Heart left ventricle (tissue), 16 donors: ENCODE measurements around the gene C7orf25. TPM values are rescaled to one million over a fixed set of nuclear protein-coding genes. Genes with fewer than 3 reads are reported as not detected.

Experiments
- ATAC-seq, 4 donors: fragments of 200-7000 bp; cut with Tn5 transposase; one replicate each; pipeline ENCODE4 v1.9.1; 2020 to 2022; ENCODE audit warnings: moderate library complexity in 4 of 4, mild to moderate bottlenecking in 3 of 4, moderate number of reproducible peaks in 1 of 4
- DNase-seq, 5 donors: peaks; one replicate each; pipeline ENCODE4 v3.0.0-alpha.2; 2020
- H3K27ac ChIP-seq, 12 donors: fragments of 200-600 bp; sonication (generic) in 4 of 12; one replicate each; pipeline versions ENCODE4 v1.5.0 to v1.8.0; 2016 to 2022; ENCODE audit warnings: mild to moderate bottlenecking in 2 of 12
- H3K27me3 ChIP-seq, 9 donors: fragments of 200-600 bp; sonication (generic) in 2 of 9; one replicate each; pipeline versions ENCODE4 v1.5.1 to v1.8.0; 2016 to 2022; ENCODE audit warnings: mild to moderate bottlenecking in 3 of 9
- H3K36me3 ChIP-seq, 9 donors: fragments of 200-600 bp; sonication (generic) in 2 of 9; one replicate each; pipeline versions ENCODE4 v1.5.0 to v1.8.0; 2018 to 2022; ENCODE audit warnings: mild to moderate bottlenecking in 2 of 9
- H3K4me1 ChIP-seq, 12 donors: fragments of 200-600 bp; sonication (generic) in 4 of 12; one replicate each; pipeline versions ENCODE4 v1.5.0 to v1.8.0; 2016 to 2022; ENCODE audit warnings: mild to moderate bottlenecking in 3 of 12
- H3K4me3 ChIP-seq, 12 donors: fragments of 200-600 bp; sonication (generic) in 4 of 12; one replicate each; pipeline versions ENCODE4 v1.5.0 to v1.8.0; 2017 to 2022; ENCODE audit warnings: mild to moderate bottlenecking in 9 of 12, moderate library complexity in 4 of 12
- H3K9me3 ChIP-seq, 12 donors: fragments of 200-600 bp; sonication (generic) in 4 of 12; one replicate each; pipeline versions ENCODE4 v1.5.0 to v1.8.0; 2016 to 2022; ENCODE audit warnings: mild to moderate bottlenecking in 1 of 12
- POLR2A ChIP-seq, 2 donors: fragments of 450-650 bp; IDR thresholded peaks; one replicate each; pipeline ENCODE4 v1.6.1; 2017; ENCODE audit warnings: antibody characterized with exemption in 2 of 2, mild to moderate bottlenecking in 2 of 2, moderate library complexity in 2 of 2
- WGBS, 4 donors: extraction: QIAGEN DNeasy Blood & Tissue Kit in 2 of 4; methylation state at CpG; one replicate each; pipeline versions ENCODE4 v1.1.5 to v1.1.7; 2013 to 2018; 5-methylcytosine and 5-hydroxymethylcytosine counted together
- intact Hi-C, 10 donors: fragments of 100-400 bp; cut with DNase I; formaldehyde crosslinking; loops; one replicate each; pipeline versions ENCODE4 v1.11.1 to v1.14.2; 2022
- polyA plus RNA-seq, 2 donors: library from polyadenylated mRNA; stranded (reverse); fragments of 200-250 nt; gene quantifications; one replicate each; pipeline ENCODE4 v1.2.3, GENCODE V29; 2013
- total RNA-seq, 9 donors: library from RNA; depleted of rRNA in 2 of 9; stranded (reverse); fragments of >200 nt in 2 of 9; fragmentation: NEBNext Ultra II Directional in 3 of 9; extraction: Animal tissue kit (Norgen Biotek cat#: 25700) in 3 of 9; gene quantifications; one replicate each; pipeline versions ENCODE4 v1.1.0 to v1.2.4, GENCODE V29; 2016 to 2023
- TF ChIP-seq, protein P1 (sequence below), 12 donors: fragments of 200-600 bp; sonication (generic) in 4 of 12; IDR thresholded peaks; one replicate each; pipeline versions ENCODE4 v1.5.0 to v1.8.0; 2018 to 2022; ENCODE audit warnings: antibody characterized with exemption in 12 of 12, mild to moderate bottlenecking in 5 of 12
- donor health status: ischemic (EF 13 %, LVEDD 7.1; RV severe dilation, severe dysfunction).
- donor health status: healthy with polysubstance abuse.
- donor health status: DM: no; HTN: yes; CAD: no.
- donor health status: DM: no; HTN: no; CAD: no.
- donor health status: ischemic (EF 25% LVEDD 6.9; RV normal size, moderate dysfunction).
- donor health status: ischemic (EF 25% LVEDD 5.7; RV mildly dilated, moderate dysfunction).
- donor health status: healthy.
- donor health status: DM: yes; HTN: yes; CAD: no.
- donor health status: ischemic (EF 35%, LVEDD 5.7; RV mildly dilated, moderate dysfunction).
- donor health status: nonischemic (EF 11% LVEDD 7.7; RV severe dilation, severe dysfunction).
- donor health status: DM: yes; HTN: yes; CAD: no.
- donor health status: PGD.
- donor health status: ischemic (EF 29% LVEDD 5.4; RV normal size, mild dysfunction).
- donor health status: nonischemic (EF 23%, LVEDD 6.1; RV moderate dilation, normal function).

C7orf25 gene
- total and polyA plus RNA-seq, 11 donors, result 1.8 to 9.1 (median 4.9) TPM

DNA sequence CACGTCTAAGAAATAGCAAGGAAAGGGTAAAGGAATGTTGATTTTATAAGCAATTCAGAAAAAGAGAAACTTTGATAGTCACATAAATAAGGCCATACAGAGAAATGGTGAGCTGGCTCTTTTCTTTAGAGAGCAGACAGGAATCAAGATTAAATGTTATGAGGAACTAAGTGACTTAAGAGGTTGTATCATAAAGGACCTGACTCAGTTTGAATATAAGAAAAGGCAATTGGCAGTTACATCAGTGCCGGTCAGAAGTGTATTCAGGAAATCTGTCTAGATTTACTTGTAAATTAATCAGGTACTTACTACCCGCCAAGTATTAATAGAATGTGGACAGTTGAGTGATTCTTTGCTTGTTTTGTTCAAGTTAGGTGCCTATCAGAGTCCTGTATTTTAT is 22.4 kb upstream of the C7orf25 start:
- Histone ChIP-seq H3K4me3 (no peak overlapping the region), H3K9me3 (no peaks in the 10 kb centered on the region), H3K4me1 (peaks cover 6 to 47% (median 33%) of the 10 kb centered on the region in 12 donors), H3K27ac (no peak overlapping the region), H3K27me3 (no peaks in the 10 kb centered on the region), H3K36me3 (peaks cover 0 to 46% (median 44%) of the 10 kb centered on the region in 9 donors)
- TF ChIP-seq POLR2A (IDR thresholded peaks at IDR 0.05), result no peak
- TF ChIP-seq, protein P1, sequence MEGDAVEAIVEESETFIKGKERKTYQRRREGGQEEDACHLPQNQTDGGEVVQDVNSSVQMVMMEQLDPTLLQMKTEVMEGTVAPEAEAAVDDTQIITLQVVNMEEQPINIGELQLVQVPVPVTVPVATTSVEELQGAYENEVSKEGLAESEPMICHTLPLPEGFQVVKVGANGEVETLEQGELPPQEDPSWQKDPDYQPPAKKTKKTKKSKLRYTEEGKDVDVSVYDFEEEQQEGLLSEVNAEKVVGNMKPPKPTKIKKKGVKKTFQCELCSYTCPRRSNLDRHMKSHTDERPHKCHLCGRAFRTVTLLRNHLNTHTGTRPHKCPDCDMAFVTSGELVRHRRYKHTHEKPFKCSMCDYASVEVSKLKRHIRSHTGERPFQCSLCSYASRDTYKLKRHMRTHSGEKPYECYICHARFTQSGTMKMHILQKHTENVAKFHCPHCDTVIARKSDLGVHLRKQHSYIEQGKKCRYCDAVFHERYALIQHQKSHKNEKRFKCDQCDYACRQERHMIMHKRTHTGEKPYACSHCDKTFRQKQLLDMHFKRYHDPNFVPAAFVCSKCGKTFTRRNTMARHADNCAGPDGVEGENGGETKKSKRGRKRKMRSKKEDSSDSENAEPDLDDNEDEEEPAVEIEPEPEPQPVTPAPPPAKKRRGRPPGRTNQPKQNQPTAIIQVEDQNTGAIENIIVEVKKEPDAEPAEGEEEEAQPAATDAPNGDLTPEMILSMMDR (IDR thresholded peaks at IDR 0.05), result no peak
- intact Hi-C loops, result loop anchor here in 4 of 10 donors (10.0 kb wide), 3 partner anchors 521 to 901 kb away; partner anchors contain the start of gene COA1 (in 2 of the 4)
- DNase-seq, result no peak
- ATAC-seq, result no peak
- WGBS, 4 donors, result 80 to 92% (median 88%) methylated on average over 3 of the region's 3 CpGs

DNA sequence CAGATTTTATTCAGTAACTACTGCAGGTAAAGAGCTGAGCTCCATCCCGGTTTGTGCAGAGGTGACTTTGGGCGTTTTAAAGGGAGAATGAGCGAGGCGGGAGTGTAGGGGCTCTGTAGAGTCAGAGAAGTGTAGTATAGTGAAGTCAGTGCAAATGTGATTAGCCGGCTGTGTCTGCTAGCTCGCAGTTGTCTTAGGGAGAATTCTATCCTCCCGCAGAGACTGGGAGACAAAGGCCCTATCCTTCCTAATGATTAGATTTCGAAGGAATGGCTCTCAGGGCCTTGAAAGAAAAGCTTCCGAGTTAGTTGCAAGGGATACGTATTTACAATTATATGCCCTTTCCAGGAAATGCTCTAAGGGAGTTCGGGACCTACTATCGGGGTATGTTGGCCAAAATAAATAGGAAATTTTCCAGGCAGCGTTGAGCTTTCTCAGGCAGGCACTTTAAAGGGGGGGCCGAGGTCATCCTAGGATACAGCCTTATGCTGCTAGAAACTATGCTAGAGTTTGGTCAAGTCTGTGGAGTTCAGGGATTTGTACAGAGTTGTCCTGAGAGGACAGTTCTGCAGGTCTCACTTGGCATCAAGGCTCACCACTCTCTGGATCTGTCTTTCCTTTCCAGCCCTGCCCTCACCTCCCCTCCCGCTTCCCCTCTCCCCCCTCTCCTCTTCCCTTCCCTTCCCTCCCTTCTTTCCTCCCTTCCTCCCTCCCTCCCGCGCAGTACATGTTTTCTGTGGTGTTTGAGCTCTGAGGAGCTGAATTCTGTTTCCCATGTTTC is 21.1 kb upstream of the C7orf25 start:
- no peaks in the 10 kb centered on the region for H3K9me3 ChIP-seq
- peaks cover 6 to 55% (median 37%) of the 10 kb centered on the region in 12 donors for H3K4me1 ChIP-seq
- H3K27ac ChIP-seq, result peak overlapping the region in 11 of 12 donors; percentile 65 to 88 (median 81)
- peak overlapping the region; percentile 61 to 97 (median 72) for H3K4me3 ChIP-seq
- DNase-seq (peak in 4 of 5 donors; percentile 26 to 42 (median 34)), ATAC-seq (peak in 3 of 4 donors; percentile 28 to 49 (median 43))
- peaks cover 0 to 33% (median 31%) of the 10 kb centered on the region in 9 donors for H3K36me3 ChIP-seq
- intact Hi-C loops, result loop anchor here in 4 of 10 donors (1.0 to 10.0 kb wide), 5 partner anchors 20 to 902 kb away; partner anchors contain the start of genes C7orf25 (in 4 of the 4) and COA1 (in 2 of the 4)
- 1 to 2% (median 2%) methylated on average over 17 of the region's 17 CpGs for WGBS, 4 donors
- H3K27me3 ChIP-seq, result no peaks in the 10 kb centered on the region
- no peak for TF ChIP-seq POLR2A (IDR thresholded peaks at IDR 0.05)
- TF ChIP-seq, protein P1 (IDR thresholded peaks at IDR 0.05), result no peak

DNA sequence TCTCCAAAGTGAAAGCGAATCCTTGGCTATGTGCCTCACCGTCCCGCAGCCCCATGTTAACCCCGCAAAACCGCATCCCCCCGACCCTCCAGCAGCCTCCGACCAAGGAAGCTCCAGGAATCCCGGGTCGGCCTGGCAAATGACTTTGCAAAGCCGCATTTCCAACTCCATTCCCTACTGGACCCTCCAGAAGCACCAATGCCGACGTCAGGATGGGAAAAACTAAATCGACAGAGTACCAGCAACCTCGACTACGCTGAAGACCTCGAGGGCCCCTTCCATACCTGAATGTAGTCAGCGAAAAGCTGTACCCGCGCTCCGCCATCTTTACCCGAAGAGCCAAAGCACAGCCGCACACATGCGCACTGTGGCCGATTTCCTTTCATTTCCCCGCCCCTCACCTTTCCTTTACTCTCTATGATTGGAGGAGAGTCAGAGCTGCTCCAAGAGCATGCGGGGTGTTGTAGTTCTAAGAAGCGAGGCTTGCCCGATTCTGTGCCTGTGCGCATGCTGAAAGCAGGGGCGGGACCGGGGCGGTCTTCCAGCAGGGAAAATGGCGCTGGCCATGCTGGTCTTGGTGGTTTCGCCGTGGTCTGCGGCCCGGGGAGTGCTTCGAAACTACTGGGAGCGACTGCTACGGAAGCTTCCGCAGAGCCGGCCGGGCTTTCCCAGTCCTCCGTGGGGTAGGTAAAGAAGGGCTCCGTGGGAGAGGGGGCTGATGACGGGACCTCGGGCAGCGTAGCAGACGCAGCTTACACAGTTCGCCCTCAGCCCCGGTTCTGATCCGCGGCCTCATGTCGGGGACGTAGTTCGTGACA is 20.2 kb upstream of the C7orf25 start, which contains the start of the genes MRPL32 and PSMA2:
Gene MRPL32, plus strand, starts transcription at position 543 of the 818 bp plus-strand sequence. Its CDS starts 11 bp downstream, at position 554.
Gene PSMA2, minus strand, starts transcription at position 341 of the 818 bp plus-strand sequence. Its CDS starts 16 bp downstream, at position 325.
- peak in 1 of 2 donors; percentile 72 for TF ChIP-seq POLR2A (IDR thresholded peaks at IDR 0.05)
- TF ChIP-seq, protein P1 (IDR thresholded peaks at IDR 0.05), result no peak
- peaks cover 6 to 57% (median 37%) of the 10 kb centered on the region in 12 donors for H3K4me1 ChIP-seq
- H3K9me3 ChIP-seq, result no peaks in the 10 kb centered on the region
- peaks cover 0 to 31% (median 26%) of the 10 kb centered on the region in 9 donors for H3K36me3 ChIP-seq
- peak within 1 kb of the TSS; percentile 16 to 88 (median 80) for H3K27ac ChIP-seq
- peak; percentile 100 for ATAC-seq
- DNase-seq, result peak; percentile 95 to 97 (median 96)
- intact Hi-C loops, result loop anchor here in 4 of 10 donors (1.0 to 10.0 kb wide), 5 partner anchors 19 to 903 kb away; partner anchors contain the start of genes C7orf25 (in 4 of the 4) and COA1 (in 2 of the 4)
- peak within 1 kb of the TSS; percentile 61 to 97 (median 72) for H3K4me3 ChIP-seq
- WGBS, 4 donors, result 0 to 1% (median 0%) methylated on average over 51 to 56 of the region's 56 CpGs
- H3K27me3 ChIP-seq, result no peaks in the 10 kb centered on the region
